ENCODE measurements around the gene RCC1.

GRCh38 chr1:28470146-28470545, 35.7 kb upstream of the RCC1 start:
- TF ChIP-seq CTCF (IDR thresholded peaks at IDR 0.05) (no peak), POLR2A (IDR thresholded peaks at IDR 0.05) (no peak)

Measured in adrenal gland (tissue), 5 donors.